Measurements from ENCODE around the gene KIF6.
A peak's percentile ranks its signal among the peaks of the same experiment; 100 is the strongest.

Gene KIF6

GRCh38 chr6:39381550-39382140, 343.6 kb downstream of the KIF6 start:
- no peak for DNase-seq (ENCODE audit: low read depth in 2 of 2)

GRCh38 chr6:39380837-39381549, 344.2 kb downstream of the KIF6 start:
- DNase-seq (ENCODE audit: low read depth in 2 of 2): no peak

- DNase-seq (ENCODE audit: low read depth in 2 of 2): no peak
Measured at GRCh38 chr6:39378960-39379425, 346.2 kb downstream of the KIF6 start.

GRCh38 chr6:39378175-39378959, 346.8 kb downstream of the KIF6 start:
- no peak for DNase-seq (ENCODE audit: low read depth in 2 of 2)

- no peak for DNase-seq (ENCODE audit: low read depth in 2 of 2)
Measured at GRCh38 chr6:39377539-39377950, 347.7 kb downstream of the KIF6 start.

GRCh38 chr6:39375405-39375804, 349.8 kb downstream of the KIF6 start:
- no peak for DNase-seq (ENCODE audit: low read depth in 2 of 2)

- no peak for DNase-seq (ENCODE audit: low read depth in 2 of 2)
Measured at GRCh38 chr6:39370390-39370789, 354.8 kb downstream of the KIF6 start.

GRCh38 chr6:39369987-39370386, 355.2 kb downstream of the KIF6 start:
- DNase-seq (ENCODE audit: low read depth in 2 of 2): no peak

GRCh38 chr6:39367700-39368099, 357.5 kb downstream of the KIF6 start:
- no peak for DNase-seq (ENCODE audit: low read depth in 2 of 2)

- DNase-seq (ENCODE audit: low read depth in 2 of 2): no peak
Measured at GRCh38 chr6:39366931-39367618, 358.1 kb downstream of the KIF6 start.

GRCh38 chr6:39365281-39366074, 359.7 kb downstream of the KIF6 start:
- no peak for DNase-seq (ENCODE audit: low read depth in 2 of 2)

- no peak for DNase-seq (ENCODE audit: low read depth in 2 of 2)
Measured at GRCh38 chr6:39363280-39363679, 361.9 kb downstream of the KIF6 start.

GRCh38 chr6:39362487-39362865, 362.7 kb downstream of the KIF6 start:
- no peak for DNase-seq (ENCODE audit: low read depth in 2 of 2)

GRCh38 chr6:39361657-39362486, 363.3 kb downstream of the KIF6 start:
- DNase-seq (ENCODE audit: low read depth in 2 of 2): peak; percentile 31 to 37

- no peak for DNase-seq (ENCODE audit: low read depth in 2 of 2)
Measured at GRCh38 chr6:39360378-39360777, 364.8 kb downstream of the KIF6 start.

- no peak for DNase-seq (ENCODE audit: low read depth in 2 of 2)
Measured at GRCh38 chr6:39357998-39358686, 367.1 kb downstream of the KIF6 start.

- DNase-seq (ENCODE audit: low read depth in 2 of 2): no peak
Measured at GRCh38 chr6:39353698-39354315, 371.4 kb downstream of the KIF6 start.

- no peak for DNase-seq (ENCODE audit: low read depth in 2 of 2)
Measured at GRCh38 chr6:39350723-39351505, 374.3 kb downstream of the KIF6 start.

GRCh38 chr6:39348740-39349139, 376.5 kb downstream of the KIF6 start:
- DNase-seq (ENCODE audit: low read depth in 2 of 2): no peak
